Measurements from ENCODE around the gene ACTA1.

DNA sequence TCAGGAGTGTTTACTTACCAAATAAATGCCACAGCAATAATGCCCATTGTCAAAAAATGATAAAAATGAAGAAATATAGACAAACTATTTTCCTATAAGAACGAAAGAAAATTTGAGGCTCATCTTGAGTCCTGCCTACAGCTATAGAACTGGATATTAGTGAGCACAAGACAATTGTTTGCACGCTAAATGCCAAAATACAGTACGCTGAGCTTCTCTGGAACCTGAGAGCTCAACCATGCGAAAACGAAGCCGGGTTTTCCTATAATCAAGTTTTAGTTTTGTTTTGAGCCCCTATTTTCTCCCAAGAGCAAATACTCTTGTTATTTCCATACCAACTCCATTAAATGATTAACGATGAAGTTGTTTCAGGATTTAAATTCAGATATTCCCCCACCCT, 49.1 kb downstream of the ACTA1 start:
- TF ChIP-seq POLR2A (IDR thresholded peaks at IDR 0.05; ENCODE audit: extremely low read depth, insufficient read length) (no peak), MYC (IDR thresholded peaks at IDR 0.05; ENCODE audit: low read depth, low read length) (no peak)
- TF ChIP-seq, protein P1, sequence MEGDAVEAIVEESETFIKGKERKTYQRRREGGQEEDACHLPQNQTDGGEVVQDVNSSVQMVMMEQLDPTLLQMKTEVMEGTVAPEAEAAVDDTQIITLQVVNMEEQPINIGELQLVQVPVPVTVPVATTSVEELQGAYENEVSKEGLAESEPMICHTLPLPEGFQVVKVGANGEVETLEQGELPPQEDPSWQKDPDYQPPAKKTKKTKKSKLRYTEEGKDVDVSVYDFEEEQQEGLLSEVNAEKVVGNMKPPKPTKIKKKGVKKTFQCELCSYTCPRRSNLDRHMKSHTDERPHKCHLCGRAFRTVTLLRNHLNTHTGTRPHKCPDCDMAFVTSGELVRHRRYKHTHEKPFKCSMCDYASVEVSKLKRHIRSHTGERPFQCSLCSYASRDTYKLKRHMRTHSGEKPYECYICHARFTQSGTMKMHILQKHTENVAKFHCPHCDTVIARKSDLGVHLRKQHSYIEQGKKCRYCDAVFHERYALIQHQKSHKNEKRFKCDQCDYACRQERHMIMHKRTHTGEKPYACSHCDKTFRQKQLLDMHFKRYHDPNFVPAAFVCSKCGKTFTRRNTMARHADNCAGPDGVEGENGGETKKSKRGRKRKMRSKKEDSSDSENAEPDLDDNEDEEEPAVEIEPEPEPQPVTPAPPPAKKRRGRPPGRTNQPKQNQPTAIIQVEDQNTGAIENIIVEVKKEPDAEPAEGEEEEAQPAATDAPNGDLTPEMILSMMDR (IDR thresholded peaks at IDR 0.05; ENCODE audit: low read depth, low read length): no peak
- TF ChIP-seq, protein P2, sequence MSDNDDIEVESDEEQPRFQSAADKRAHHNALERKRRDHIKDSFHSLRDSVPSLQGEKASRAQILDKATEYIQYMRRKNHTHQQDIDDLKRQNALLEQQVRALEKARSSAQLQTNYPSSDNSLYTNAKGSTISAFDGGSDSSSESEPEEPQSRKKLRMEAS (IDR thresholded peaks at IDR 0.05; ENCODE audit: low read depth, low read length): no peak
